Measurements from ENCODE around the gene VPS37C. TPM values are rescaled to one million over a fixed set of nuclear protein-coding genes. Genes with fewer than 3 reads are reported as not detected.
"Not testable (repeated sequence)": the region's sequence is repeated elsewhere in the genome, so short reads cannot be mapped to it uniquely, and the experiment has no call there.

Gene VPS37C
- total RNA-seq, 1 experiment from 2014 or later = 23.1 TPM

DNA sequence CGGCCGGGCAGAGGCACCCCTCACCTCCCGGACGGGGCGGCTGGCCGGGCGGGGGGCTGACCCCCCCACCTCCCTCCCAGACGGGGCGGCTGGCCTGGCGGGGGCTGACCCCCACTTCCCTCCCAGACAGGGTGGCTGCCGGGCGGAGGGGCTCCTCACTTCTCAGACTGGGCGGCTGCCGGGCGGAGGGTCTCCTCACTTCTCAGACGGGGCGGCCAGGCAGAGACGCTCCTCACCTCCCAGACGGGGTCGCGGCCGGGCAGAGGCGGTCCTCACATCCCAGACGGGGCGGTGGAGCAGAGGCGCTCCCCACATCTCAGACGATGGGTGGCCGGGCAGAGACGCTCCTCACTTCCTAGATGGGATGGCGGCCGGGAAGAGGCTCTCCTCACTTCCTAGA, 5.1 kb upstream of the VPS37C start:
- H3K27me3 ChIP-seq (ENCODE audit: insufficient read depth, low read length); H3K9me3 ChIP-seq (ENCODE audit: control insufficient read depth in 1 of 2, insufficient read depth in 1 of 2, low read depth in 1 of 2, low read length in 2 of 2); H3K9me2 ChIP-seq (ENCODE audit: insufficient read depth); DNase-seq (ENCODE audit: low read depth, low spot score); intact Hi-C loops (cut with micrococcal nuclease); RAD21 ChIA-PET (ENCODE audit: low non-redundant PET in 1 of 2, low total read pairs in 2 of 2, uncharacterized antibody in 2 of 2, unreplicated experiment in 2 of 2); BruUV-seq (replicated peaks); H4K20me1 ChIP-seq (ENCODE audit: insufficient read depth); H2AFZ ChIP-seq (ENCODE audit: low read depth, low read length, poor library complexity, severe bottlenecking); H3K36me3 ChIP-seq (ENCODE audit: control insufficient read depth in 1 of 2, insufficient read depth in 2 of 2, low read length in 2 of 2); H3K4me3 ChIP-seq (replicated peaks in 1 of 2; ENCODE audit: low read depth in 1 of 2, low read length in 2 of 2); CTCF ChIA-PET; H3K79me2 ChIP-seq (ENCODE audit: insufficient read depth, low read length); H3K27ac ChIP-seq (ENCODE audit: low read depth, low read length); H3K9ac ChIP-seq (ENCODE audit: low read length); ATAC-seq; POLR2A ChIA-PET; H3K4me2 ChIP-seq (ENCODE audit: low read length): not testable (repeated sequence)
- peaks cover 6 to 15% of the 10 kb centered on the region in 2 experiments; a peak in 3 of 4 replicates for H3K4me1 ChIP-seq (ENCODE audit: control insufficient read depth in 1 of 2, insufficient read depth in 2 of 2, low read length in 2 of 2)

DNA sequence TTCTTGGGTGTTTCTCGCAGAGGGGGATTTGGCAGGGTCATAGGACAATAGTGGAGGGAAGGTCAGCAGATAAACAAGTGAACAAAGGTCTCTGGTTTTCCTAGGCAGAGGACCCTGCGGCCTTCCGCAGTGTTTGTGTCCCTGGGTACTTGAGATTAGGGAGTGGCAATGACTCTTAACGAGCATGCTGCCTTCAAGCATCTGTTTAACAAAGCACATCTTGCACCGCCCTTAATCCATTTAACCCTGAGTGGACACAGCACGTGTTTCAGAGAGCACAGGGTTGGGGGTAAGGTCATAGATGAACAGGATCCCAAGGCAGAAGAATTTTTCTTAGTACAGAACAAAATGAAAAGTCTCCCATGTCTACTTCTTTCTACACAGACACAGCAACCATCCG, 4.6 kb upstream of the VPS37C start:
- H2AFZ ChIP-seq (ENCODE audit: low read depth, low read length, poor library complexity, severe bottlenecking); H3K9ac ChIP-seq (ENCODE audit: low read length); BruUV-seq (replicated peaks); CTCF ChIA-PET; H4K20me1 ChIP-seq (ENCODE audit: insufficient read depth); RAD21 ChIA-PET (ENCODE audit: low non-redundant PET in 1 of 2, low total read pairs in 2 of 2, uncharacterized antibody in 2 of 2, unreplicated experiment in 2 of 2); H3K4me3 ChIP-seq (replicated peaks in 1 of 2; ENCODE audit: low read depth in 1 of 2, low read length in 2 of 2); DNase-seq (ENCODE audit: low read depth, low spot score); H3K9me3 ChIP-seq (ENCODE audit: control insufficient read depth in 1 of 2, insufficient read depth in 1 of 2, low read depth in 1 of 2, low read length in 2 of 2); H3K4me2 ChIP-seq (ENCODE audit: low read length); H3K36me3 ChIP-seq (ENCODE audit: control insufficient read depth in 1 of 2, insufficient read depth in 2 of 2, low read length in 2 of 2); H3K27me3 ChIP-seq (ENCODE audit: insufficient read depth, low read length); H3K27ac ChIP-seq (ENCODE audit: low read depth, low read length); ATAC-seq; POLR2A ChIA-PET; H3K79me2 ChIP-seq (ENCODE audit: insufficient read depth, low read length); intact Hi-C loops (cut with micrococcal nuclease); H3K9me2 ChIP-seq (ENCODE audit: insufficient read depth): not testable (repeated sequence)
- H3K4me1 ChIP-seq (ENCODE audit: control insufficient read depth in 1 of 2, insufficient read depth in 2 of 2, low read length in 2 of 2) = peaks cover 6 to 16% of the 10 kb centered on the region in 2 experiments; a peak in 3 of 4 replicates

DNA sequence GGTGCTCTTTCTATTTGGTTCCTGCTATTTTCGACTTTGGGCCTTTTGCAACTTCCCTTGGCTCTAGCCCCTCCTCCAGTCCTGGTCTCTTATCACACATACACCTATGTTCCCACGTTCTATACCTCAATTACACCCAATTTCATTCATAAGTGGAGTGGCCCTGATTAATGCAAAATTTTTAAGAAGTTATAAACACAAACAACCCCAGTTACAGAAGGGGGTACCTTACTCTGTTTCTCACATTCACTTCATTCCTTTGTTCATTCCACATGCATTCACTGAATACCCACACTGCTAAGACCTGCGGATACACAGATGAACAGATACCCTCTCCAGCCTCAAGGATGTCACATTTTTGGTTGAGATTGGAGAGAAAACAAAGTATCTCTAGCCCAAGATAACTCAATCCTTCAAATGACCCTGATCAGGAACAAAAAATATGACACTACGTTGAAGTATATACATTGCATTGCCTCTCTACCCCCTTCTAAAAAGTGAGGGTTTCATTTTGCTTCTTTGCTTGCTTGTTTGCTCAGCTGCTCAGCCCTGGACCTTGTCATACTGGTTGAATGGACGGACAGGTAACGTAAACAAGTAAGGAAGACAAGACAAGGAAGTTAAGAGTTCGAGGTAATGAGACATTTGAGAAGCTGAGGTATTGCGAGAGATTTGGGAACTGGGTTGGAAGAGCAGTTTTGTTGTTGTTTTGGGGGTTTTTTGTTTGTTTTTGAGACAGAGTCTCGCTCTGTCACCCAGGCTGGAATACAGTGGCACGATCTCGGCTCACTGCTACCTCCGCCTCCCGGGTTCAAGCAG, 3.6 kb upstream of the VPS37C start:
- H3K4me2 ChIP-seq (ENCODE audit: low read length) = no peak overlapping the region

More for the DNA sequence above, 3.6 kb upstream of the VPS37C start:
- Histone ChIP-seq H3K4me1 (ENCODE audit: control insufficient read depth in 1 of 2, insufficient read depth in 2 of 2, low read length in 2 of 2) (peaks cover 10 to 26% of the 10 kb centered on the region in 2 experiments; a peak in 3 of 4 replicates), H2AFZ (ENCODE audit: low read depth, low read length, poor library complexity, severe bottlenecking) (no peak overlapping the region), H3K9me3 (ENCODE audit: control insufficient read depth in 1 of 2, insufficient read depth in 1 of 2, low read depth in 1 of 2, low read length in 2 of 2) (no peaks in the 10 kb centered on the region), H4K20me1 (ENCODE audit: insufficient read depth) (no peaks in the 10 kb centered on the region), H3K27ac (ENCODE audit: low read depth, low read length) (no peak overlapping the region), H3K27me3 (ENCODE audit: insufficient read depth, low read length) (no peaks in the 10 kb centered on the region), H3K9me2 (ENCODE audit: insufficient read depth) (no peaks in the 10 kb centered on the region), H3K9ac (ENCODE audit: low read length) (no peak overlapping the region), H3K79me2 (ENCODE audit: insufficient read depth, low read length) (peaks cover 11% of the 10 kb centered on the region), H3K36me3 (ENCODE audit: control insufficient read depth in 1 of 2, insufficient read depth in 2 of 2, low read length in 2 of 2) (no peaks in the 10 kb centered on the region), H3K4me3 (replicated peaks in 1 of 2; ENCODE audit: low read depth in 1 of 2, low read length in 2 of 2) (no peak overlapping the region)
- no peak for DNase-seq (ENCODE audit: low read depth, low spot score)
- POLR2A ChIA-PET = no interaction called here
- BruUV-seq (replicated peaks) = no TSS peak
- ATAC-seq = no peak
- no peak for TF ChIP-seq POLR2AphosphoS5 (IDR thresholded peaks at IDR 0.05; ENCODE audit: low read depth, low read length)
- TF ChIP-seq, protein P1, sequence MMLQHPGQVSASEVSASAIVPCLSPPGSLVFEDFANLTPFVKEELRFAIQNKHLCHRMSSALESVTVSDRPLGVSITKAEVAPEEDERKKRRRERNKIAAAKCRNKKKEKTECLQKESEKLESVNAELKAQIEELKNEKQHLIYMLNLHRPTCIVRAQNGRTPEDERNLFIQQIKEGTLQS (IDR thresholded peaks at IDR 0.05) = no peak
- TF ChIP-seq SP1 (IDR thresholded peaks at IDR 0.05; ENCODE audit: low read depth) = no peak
- no peak for TF ChIP-seq EZH2phosphoT487 (IDR thresholded peaks at IDR 0.05; ENCODE audit: borderline replicate concordance)
- TF ChIP-seq SRF (IDR thresholded peaks at IDR 0.05; ENCODE audit: low read depth) = no peak
- no peak for TF ChIP-seq POLR2A (IDR thresholded peaks at IDR 0.05; ENCODE audit: borderline replicate concordance, extremely low read depth, insufficient read depth, insufficient read length)
- TF ChIP-seq, protein P2, sequence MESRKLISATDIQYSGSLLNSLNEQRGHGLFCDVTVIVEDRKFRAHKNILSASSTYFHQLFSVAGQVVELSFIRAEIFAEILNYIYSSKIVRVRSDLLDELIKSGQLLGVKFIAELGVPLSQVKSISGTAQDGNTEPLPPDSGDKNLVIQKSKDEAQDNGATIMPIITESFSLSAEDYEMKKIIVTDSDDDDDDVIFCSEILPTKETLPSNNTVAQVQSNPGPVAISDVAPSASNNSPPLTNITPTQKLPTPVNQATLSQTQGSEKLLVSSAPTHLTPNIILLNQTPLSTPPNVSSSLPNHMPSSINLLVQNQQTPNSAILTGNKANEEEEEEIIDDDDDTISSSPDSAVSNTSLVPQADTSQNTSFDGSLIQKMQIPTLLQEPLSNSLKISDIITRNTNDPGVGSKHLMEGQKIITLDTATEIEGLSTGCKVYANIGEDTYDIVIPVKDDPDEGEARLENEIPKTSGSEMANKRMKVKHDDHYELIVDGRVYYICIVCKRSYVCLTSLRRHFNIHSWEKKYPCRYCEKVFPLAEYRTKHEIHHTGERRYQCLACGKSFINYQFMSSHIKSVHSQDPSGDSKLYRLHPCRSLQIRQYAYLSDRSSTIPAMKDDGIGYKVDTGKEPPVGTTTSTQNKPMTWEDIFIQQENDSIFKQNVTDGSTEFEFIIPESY (IDR thresholded peaks at IDR 0.05; ENCODE audit: extremely low read depth, insufficient replicate concordance, low read length) = no peak
- no peak for TF ChIP-seq CEBPB (IDR thresholded peaks at IDR 0.05; ENCODE audit: low read depth)
- TF ChIP-seq FOSL1 (IDR thresholded peaks at IDR 0.05; ENCODE audit: low read depth) = no peak
- TF ChIP-seq CBX3 (IDR thresholded peaks at IDR 0.05; ENCODE audit: low read depth) = no peak
- intact Hi-C loops (cut with micrococcal nuclease) = no loop called here
- RAD21 ChIA-PET (ENCODE audit: low non-redundant PET in 1 of 2, low total read pairs in 2 of 2, uncharacterized antibody in 2 of 2, unreplicated experiment in 2 of 2) = no interaction called here
- CTCF ChIA-PET = no interaction called here

All from HCT116 (cell line).